LNCaP clone FGC (cell line): ENCODE results near the gene ESPN.
"Not testable (repeated sequence)": the region's sequence is repeated elsewhere in the genome, so short reads cannot be mapped to it uniquely, and the experiment has no call there.

Experiments used
- DNase-seq: peaks from one replicate; pipeline ENCODE4 v3.0.0-alpha.2; 2011; ENCODE audit warnings: low read depth
- H3K4me3 ChIP-seq: 2 replicates; pipeline ENCODE4 v1.5.1; 2011; ENCODE audit warnings: mild to moderate bottlenecking, low read depth, low read length, control low read depth
- TF ChIP-seq, protein P1 (sequence below): IDR thresholded peaks from 2 replicates; pipeline ENCODE4 v1.5.1; 2012; ENCODE audit warnings: mild to moderate bottlenecking; ENCODE audit not compliant: control insufficient read depth, insufficient read depth; ENCODE audit errors: extremely low read depth

The ESPN gene

DNA sequence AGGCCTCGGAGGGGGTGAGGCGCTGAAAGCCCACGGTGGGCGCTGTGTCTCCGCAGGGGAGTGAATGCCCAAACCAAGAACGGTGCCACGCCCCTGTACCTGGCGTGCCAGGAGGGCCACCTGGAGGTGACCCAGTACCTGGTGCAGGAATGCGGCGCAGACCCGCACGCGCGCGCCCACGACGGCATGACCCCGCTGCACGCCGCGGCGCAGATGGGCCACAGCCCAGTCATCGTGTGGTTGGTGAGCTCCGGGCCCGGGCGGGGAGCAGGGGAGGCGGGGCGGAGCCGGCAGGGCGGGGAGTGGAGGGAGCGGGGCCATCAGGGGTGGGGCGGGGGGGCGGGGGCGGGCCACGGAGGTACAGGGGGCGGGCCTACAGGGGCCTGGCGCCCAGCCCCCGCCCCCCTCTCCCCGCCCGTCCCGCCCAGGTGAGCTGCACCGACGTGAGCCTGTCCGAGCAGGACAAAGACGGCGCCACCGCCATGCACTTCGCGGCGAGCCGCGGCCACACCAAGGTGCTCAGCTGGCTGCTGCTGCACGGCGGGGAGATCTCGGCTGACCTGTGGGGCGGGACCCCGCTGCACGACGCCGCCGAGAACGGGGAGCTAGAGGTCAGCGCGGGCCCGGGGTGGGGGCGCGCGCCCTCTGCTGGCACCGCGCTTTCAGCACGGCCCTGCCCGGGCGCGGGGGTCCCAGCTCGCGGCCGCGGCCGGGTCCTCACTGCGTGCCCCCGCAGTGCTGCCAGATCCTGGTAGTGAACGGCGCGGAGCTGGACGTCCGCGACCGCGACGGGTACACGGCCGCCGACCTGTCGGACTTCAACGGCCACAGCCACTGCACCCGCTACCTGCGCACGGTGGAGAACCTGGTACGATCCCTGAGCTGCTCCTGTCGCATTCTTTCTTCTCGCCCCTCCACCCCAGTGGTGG, 15.9 kb downstream of the ESPN start:
- DNase-seq = no peak
- H3K4me3 ChIP-seq = no peak overlapping the region
- TF ChIP-seq, protein P1, sequence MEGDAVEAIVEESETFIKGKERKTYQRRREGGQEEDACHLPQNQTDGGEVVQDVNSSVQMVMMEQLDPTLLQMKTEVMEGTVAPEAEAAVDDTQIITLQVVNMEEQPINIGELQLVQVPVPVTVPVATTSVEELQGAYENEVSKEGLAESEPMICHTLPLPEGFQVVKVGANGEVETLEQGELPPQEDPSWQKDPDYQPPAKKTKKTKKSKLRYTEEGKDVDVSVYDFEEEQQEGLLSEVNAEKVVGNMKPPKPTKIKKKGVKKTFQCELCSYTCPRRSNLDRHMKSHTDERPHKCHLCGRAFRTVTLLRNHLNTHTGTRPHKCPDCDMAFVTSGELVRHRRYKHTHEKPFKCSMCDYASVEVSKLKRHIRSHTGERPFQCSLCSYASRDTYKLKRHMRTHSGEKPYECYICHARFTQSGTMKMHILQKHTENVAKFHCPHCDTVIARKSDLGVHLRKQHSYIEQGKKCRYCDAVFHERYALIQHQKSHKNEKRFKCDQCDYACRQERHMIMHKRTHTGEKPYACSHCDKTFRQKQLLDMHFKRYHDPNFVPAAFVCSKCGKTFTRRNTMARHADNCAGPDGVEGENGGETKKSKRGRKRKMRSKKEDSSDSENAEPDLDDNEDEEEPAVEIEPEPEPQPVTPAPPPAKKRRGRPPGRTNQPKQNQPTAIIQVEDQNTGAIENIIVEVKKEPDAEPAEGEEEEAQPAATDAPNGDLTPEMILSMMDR = peak; percentile 16; the same call in 1 of the 2 replicates

- DNase-seq = no peak
- H3K4me3 ChIP-seq = no peak overlapping the region
- TF ChIP-seq, protein P1 = no peak
These were observed 17.0 kb downstream of the ESPN start for GRCh38 chr1:6441586-6441985.

- no peak overlapping the region for H3K4me3 ChIP-seq
- no peak for DNase-seq
- TF ChIP-seq, protein P1 = no peak
These were observed 19.0 kb downstream of the ESPN start for GRCh38 chr1:6443339-6444115.

GRCh38 chr1:6444377-6444776, 19.8 kb downstream of the ESPN start:
- no peak for DNase-seq
- TF ChIP-seq, protein P1 = no peak
- no peak overlapping the region for H3K4me3 ChIP-seq

DNA sequence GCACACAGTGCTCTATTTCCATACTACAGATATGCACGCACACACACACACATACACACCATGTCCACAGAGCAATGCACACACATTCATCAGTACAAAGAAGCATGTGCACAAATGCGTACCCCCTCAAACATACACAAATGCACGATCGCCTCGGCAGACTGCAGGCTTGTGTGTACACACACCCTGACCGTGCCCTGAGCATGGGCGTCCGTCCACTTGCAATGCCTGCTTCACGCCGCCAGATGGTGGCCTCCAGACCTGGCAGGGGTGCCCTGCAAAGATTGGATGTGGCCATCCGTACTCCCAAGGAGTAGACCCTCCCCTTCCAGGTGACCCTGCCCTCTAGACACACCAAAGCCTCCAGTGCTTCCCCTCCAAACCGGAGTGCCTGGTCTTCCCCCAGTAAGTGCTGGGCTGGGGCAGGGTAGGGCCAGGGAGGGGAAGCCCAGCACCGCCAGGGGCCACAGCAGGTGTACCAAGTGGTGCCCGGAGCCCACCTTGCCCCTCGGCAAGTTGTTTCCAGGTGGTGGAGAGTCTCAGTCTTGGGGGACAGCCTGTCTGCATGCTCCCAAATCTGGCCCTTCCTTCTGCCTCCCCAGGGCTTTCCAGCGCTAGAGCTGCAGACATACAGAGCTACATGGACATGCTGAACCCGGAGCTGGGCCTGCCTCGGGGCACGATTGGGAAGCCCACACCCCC, 20.6 kb downstream of the ESPN start:
- DNase-seq = no peak
- TF ChIP-seq, protein P1 = peak; percentile 80
- H3K4me3 ChIP-seq = no peak overlapping the region

- H3K4me3 ChIP-seq, DNase-seq: not testable (repeated sequence)
These were observed 21.4 kb downstream of the ESPN start for GRCh38 chr1:6445929-6446328.

DNA sequence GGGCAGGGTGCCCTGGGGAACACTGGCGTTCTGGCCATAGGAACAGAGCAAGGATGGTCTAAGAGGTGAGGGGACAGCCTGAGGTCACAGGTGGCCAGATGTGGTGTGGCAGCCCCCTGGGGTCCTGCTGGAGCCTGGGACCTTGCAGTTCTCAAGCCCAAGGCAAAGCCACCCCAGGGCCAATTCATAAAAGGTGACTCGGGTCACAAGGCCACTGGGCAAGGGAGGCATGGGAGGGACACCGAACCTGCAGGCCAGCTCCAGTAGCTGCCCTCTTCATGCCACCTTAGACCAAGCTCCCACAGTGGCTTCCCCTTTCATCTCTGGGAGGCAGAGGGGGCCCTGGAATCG, 22.1 kb downstream of the ESPN start:
- no peak overlapping the region for H3K4me3 ChIP-seq
- TF ChIP-seq, protein P1 = no peak
- DNase-seq = no peak
